Transverse colon (tissue), 4 donors: Measurements from ENCODE around the gene PHYKPL. TPM values are rescaled to one million over a fixed set of nuclear protein-coding genes. Genes with fewer than 3 reads are reported as not detected.

Experiments used
- DNase-seq: peaks from one replicate; pipeline ENCODE4 v3.0.0-alpha.2; 2019
- H3K27ac ChIP-seq, 4 donors: fragments of 200-600 bp; sonication (generic); 2 replicates each; pipeline ENCODE4 v1.5.1; 2016 to 2018; ENCODE audit warnings: inconsistent platforms in 4 of 4
- H3K27me3 ChIP-seq: fragments of 200-600 bp; sonication (generic); 2 replicates; pipeline ENCODE4 v1.5.1; 2017; ENCODE audit warnings: inconsistent platforms
- H3K36me3 ChIP-seq, 4 donors: fragments of 200-600 bp; sonication (generic); 2 replicates each; pipeline ENCODE4 v1.5.1; 2017 to 2019; ENCODE audit warnings: inconsistent platforms in 4 of 4
- H3K4me1 ChIP-seq, 4 donors: fragments of 200-600 bp; sonication (generic); 2 replicates each; pipeline ENCODE4 v1.5.1; 2017 to 2020; ENCODE audit warnings: inconsistent platforms in 4 of 4
- H3K4me3 ChIP-seq, 4 donors: fragments of 200-600 bp; sonication (generic); 1 replicate in 1 of 4; 2 replicates in 3 of 4; pipeline versions ENCODE4 v1.5.1 to v1.6.1; 2017 to 2019; ENCODE audit warnings: inconsistent platforms in 4 of 4
- H3K9me3 ChIP-seq, 2 donors: fragments of 200-600 bp; sonication (generic); 2 replicates each; pipeline ENCODE4 v1.5.1; 2017 to 2019; ENCODE audit warnings: inconsistent platforms in 2 of 2
- CTCF ChIP-seq, 5 experiments: fragments of 200-600 bp in 3 of 5; fragments of 450-650 bp in 2 of 5; sonication (generic) in 3 of 5; IDR thresholded peaks; 1 replicate in 2 of 5; 2 replicates in 3 of 5; pipeline ENCODE4 v1.5.1; 2016 to 2017; ENCODE audit warnings: antibody characterized with exemption in 5 of 5, inconsistent platforms in 3 of 5, mild to moderate bottlenecking in 2 of 5, moderate library complexity in 1 of 5
- EP300 ChIP-seq: sonication (generic); formaldehyde crosslinking; IDR thresholded peaks from one replicate; pipeline ENCODE4 v1.6.1; 2017; ENCODE audit warnings: antibody characterized with exemption, low read depth
- POLR2A ChIP-seq: fragments of 450-650 bp; IDR thresholded peaks from one replicate; pipeline ENCODE4 v1.6.1; 2016; ENCODE audit warnings: antibody characterized with exemption, mild to moderate bottlenecking, moderate library complexity
- POLR2AphosphoS5 ChIP-seq, 3 donors: sonication (generic); formaldehyde crosslinking; IDR thresholded peaks; one replicate each; pipeline ENCODE4 v1.6.1; 2016; ENCODE audit warnings: antibody characterized with exemption in 3 of 3
- WGBS, 2 donors: methylation state at CpG; one replicate each; pipeline ENCODE4 v1.1.5; 2018; ENCODE audit warnings: low coverage in 1 of 2; 5-methylcytosine and 5-hydroxymethylcytosine counted together
- in situ Hi-C, 4 donors: fragments of 200-750 bp; cut with MboI; loops; one replicate each; pipeline versions ENCODE4 v1.15.0 to v1.15.1; 2017; ENCODE audit warnings: low sequenced_read_pairs in 3 of 4, low pct_ligation_motif_present in 1 of 4, low pct_unique_long_range_greater_than_20kb in 1 of 4
- intact Hi-C: fragments of 100-400 bp; cut with DNase I; formaldehyde crosslinking; loops from one replicate; pipeline ENCODE4 v1.15.1; 2023; ENCODE audit warnings: low total_unique reads
- total RNA-seq, 4 donors: library from RNA; depleted of rRNA; stranded (reverse); fragments of >200 nt; gene quantifications; one replicate each; pipeline ENCODE4 v1.1.0, GENCODE V29; 2016

The PHYKPL gene
- total RNA-seq, 4 donors from 2014 or later: 124 to 405 (median 197) TPM

GRCh38 chr5:178177569-178177968 is 55.0 kb downstream of the PHYKPL start:
- H3K9me3 ChIP-seq: no peaks in the 10 kb centered on the region
- WGBS, 2 donors: 90% methylated on average over 8 of the region's 8 CpGs; no CpG with 5 or more reads in 1 of the 2 donors
- in situ Hi-C loops (no loop called here), intact Hi-C loops (no loop called here)
- H3K4me3 ChIP-seq: no peak overlapping the region
- H3K4me1 ChIP-seq: no peaks in the 10 kb centered on the region
- no peak overlapping the region for H3K27ac ChIP-seq
- no peaks in the 10 kb centered on the region for H3K27me3 ChIP-seq
- H3K36me3 ChIP-seq: no peaks in the 10 kb centered on the region
- TF ChIP-seq POLR2A: no peak
- TF ChIP-seq POLR2AphosphoS5 (IDR thresholded peaks at IDR 0.05): no peak
- no peak for TF ChIP-seq CTCF (IDR thresholded peaks at IDR 0.05)
- no peak for DNase-seq

- Histone ChIP-seq H3K27ac (no peak overlapping the region), H3K9me3 (no peaks in the 10 kb centered on the region), H3K4me3 (no peak overlapping the region), H3K36me3 (no peaks in the 10 kb centered on the region), H3K4me1 (no peaks in the 10 kb centered on the region), H3K27me3 (no peaks in the 10 kb centered on the region)
- in situ Hi-C loops (no loop called here), intact Hi-C loops (no loop called here)
- no peak for DNase-seq
- 76 to 81% methylated on average over 6 of the region's 6 CpGs for WGBS, 2 donors
- no peak for TF ChIP-seq POLR2A
- no peak for TF ChIP-seq POLR2AphosphoS5 (IDR thresholded peaks at IDR 0.05)
- no peak for TF ChIP-seq CTCF (IDR thresholded peaks at IDR 0.05)
- TF ChIP-seq EP300: no peak
These were observed 55.8 kb downstream of the PHYKPL start for GRCh38 chr5:178176791-178177190.

- 81 to 93% methylated on average over 3 of the region's 3 CpGs for WGBS, 2 donors
These were observed 58.1 kb downstream of the PHYKPL start for GRCh38 chr5:178174456-178174855.

GRCh38 chr5:178170455-178170854 is 62.1 kb downstream of the PHYKPL start:
- intact Hi-C loops (no loop called here), in situ Hi-C loops (no loop called here)
- peaks cover 3% of the 10 kb centered on the region for H3K27me3 ChIP-seq
- no peaks in the 10 kb centered on the region for H3K4me1 ChIP-seq
- H3K9me3 ChIP-seq: no peaks in the 10 kb centered on the region
- DNase-seq: no peak
- no peak overlapping the region for H3K27ac ChIP-seq
- no peaks in the 10 kb centered on the region for H3K36me3 ChIP-seq
- 89 to 95% methylated on average over 2 of the region's 2 CpGs for WGBS, 2 donors
- no peak for TF ChIP-seq EP300
- no peak for TF ChIP-seq POLR2A
- TF ChIP-seq CTCF (IDR thresholded peaks at IDR 0.05): no peak
- TF ChIP-seq POLR2AphosphoS5 (IDR thresholded peaks at IDR 0.05): no peak
- no peak overlapping the region for H3K4me3 ChIP-seq

More at GRCh38 chr5:178174456-178174855, 58.1 kb downstream of the PHYKPL start:
- H3K27ac ChIP-seq: no peak overlapping the region
- no peaks in the 10 kb centered on the region for H3K27me3 ChIP-seq
- in situ Hi-C loops: no loop called here
- no peaks in the 10 kb centered on the region for H3K36me3 ChIP-seq
- no peak for TF ChIP-seq CTCF (IDR thresholded peaks at IDR 0.05)
- no peak for TF ChIP-seq POLR2A
- TF ChIP-seq POLR2AphosphoS5 (IDR thresholded peaks at IDR 0.05): no peak
- no peak for TF ChIP-seq EP300
- no peaks in the 10 kb centered on the region for H3K9me3 ChIP-seq
- H3K4me1 ChIP-seq: no peaks in the 10 kb centered on the region
- intact Hi-C loops: no loop called here
- DNase-seq: no peak
- H3K4me3 ChIP-seq: no peak overlapping the region
